ENCODE data around the gene MAGEA11.

The MAGEA11 gene

GRCh38 chrX:149704664-149705063, 7.2 kb upstream of the MAGEA11 start:
- DNase-seq (ENCODE audit: low read depth), result no peak
- TF ChIP-seq, protein P1, sequence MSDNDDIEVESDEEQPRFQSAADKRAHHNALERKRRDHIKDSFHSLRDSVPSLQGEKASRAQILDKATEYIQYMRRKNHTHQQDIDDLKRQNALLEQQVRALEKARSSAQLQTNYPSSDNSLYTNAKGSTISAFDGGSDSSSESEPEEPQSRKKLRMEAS (IDR thresholded peaks at IDR 0.05; ENCODE audit: low read depth, low read length), result no peak
- no peak for TF ChIP-seq CTCF (IDR thresholded peaks at IDR 0.05; ENCODE audit: low read depth, low read length)
- no peak for TF ChIP-seq POLR2A (IDR thresholded peaks at IDR 0.05; ENCODE audit: extremely low read depth, insufficient read length)
- TF ChIP-seq MYC (IDR thresholded peaks at IDR 0.05; ENCODE audit: low read depth, low read length), result no peak
- H3K4me3 ChIP-seq (ENCODE audit: low read depth, low read length), result no peak overlapping the region

DNA sequence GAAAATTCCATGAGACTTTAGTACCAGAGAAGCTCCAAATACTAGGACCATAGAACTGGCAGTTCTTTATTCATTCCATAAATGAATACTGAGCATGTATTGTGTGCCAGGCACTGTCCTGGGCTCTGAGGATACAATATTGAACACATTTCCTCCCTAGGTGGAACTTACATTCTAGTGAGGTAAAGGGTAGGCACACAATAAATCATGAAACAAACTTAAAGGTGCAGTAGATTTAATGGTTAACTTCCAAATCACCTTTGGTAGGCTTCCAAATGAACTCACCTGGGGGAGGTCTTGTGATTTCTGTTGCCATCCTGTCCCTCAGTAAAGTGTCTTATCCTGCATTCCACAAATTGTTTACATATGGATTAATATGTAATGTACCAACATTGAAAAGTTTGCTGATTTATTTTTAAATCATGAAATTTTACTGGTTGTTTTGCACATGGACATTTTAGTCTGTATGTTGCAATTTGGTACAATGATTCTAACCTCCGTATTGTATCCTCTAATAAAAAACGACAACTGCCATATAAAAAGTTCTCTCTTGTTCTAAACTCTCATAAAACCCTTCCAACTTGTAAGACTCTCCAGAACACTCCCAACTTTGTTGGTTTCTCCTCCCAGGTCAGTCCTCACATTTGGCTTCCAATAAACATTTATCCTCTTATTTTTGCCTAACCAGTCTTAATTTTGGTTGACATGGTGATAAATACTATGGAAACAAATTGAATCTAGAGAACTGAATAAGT, 4.5 kb upstream of the MAGEA11 start:
- H3K4me3 ChIP-seq (ENCODE audit: low read depth, low read length), result no peak overlapping the region
- TF ChIP-seq CTCF (IDR thresholded peaks at IDR 0.05; ENCODE audit: low read depth, low read length), result no peak
- TF ChIP-seq POLR2A (IDR thresholded peaks at IDR 0.05; ENCODE audit: extremely low read depth, insufficient read length), result no peak
- TF ChIP-seq, protein P1 (IDR thresholded peaks at IDR 0.05; ENCODE audit: low read depth, low read length), result no peak
- TF ChIP-seq MYC (IDR thresholded peaks at IDR 0.05; ENCODE audit: low read depth, low read length), result no peak
- no peak for DNase-seq (ENCODE audit: low read depth)

DNA sequence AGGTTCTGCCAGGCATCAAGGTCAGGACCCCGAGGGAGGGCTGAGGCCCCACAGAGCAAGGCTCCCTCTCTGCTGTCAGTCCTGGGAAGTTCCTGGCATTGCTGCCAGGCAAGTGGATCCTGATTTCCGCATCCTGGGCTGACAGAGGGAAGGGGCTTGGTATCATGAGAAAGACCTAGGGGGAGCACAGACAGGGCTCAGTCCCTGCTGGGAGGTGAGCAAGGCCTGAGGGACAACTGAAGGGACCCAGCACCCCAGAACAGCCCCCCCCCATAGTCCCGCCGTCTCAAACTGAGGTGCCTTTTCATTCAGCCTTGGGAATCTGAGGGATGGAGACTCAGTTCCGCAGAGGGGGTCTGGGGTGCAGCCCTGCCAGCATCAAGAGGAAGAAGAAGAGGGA, 971 bp downstream of the MAGEA11 start:
- no peak for TF ChIP-seq CTCF (IDR thresholded peaks at IDR 0.05; ENCODE audit: low read depth, low read length)
- TF ChIP-seq, protein P1 (IDR thresholded peaks at IDR 0.05; ENCODE audit: low read depth, low read length), result no peak
- no peak overlapping the region for H3K4me3 ChIP-seq (ENCODE audit: low read depth, low read length)
- DNase-seq (ENCODE audit: low read depth), result no peak

- TF ChIP-seq POLR2A (IDR thresholded peaks at IDR 0.05; ENCODE audit: extremely low read depth, insufficient read length) (no peak), MYC (IDR thresholded peaks at IDR 0.05; ENCODE audit: low read depth, low read length) (no peak), CTCF (IDR thresholded peaks at IDR 0.05; ENCODE audit: low read depth, low read length) (no peak)
- TF ChIP-seq, protein P1 (IDR thresholded peaks at IDR 0.05; ENCODE audit: low read depth, low read length), result no peak
- no peak for DNase-seq (ENCODE audit: low read depth)
- no peak overlapping the region for H3K4me3 ChIP-seq (ENCODE audit: low read depth, low read length)
These were observed 1.6 kb downstream of the MAGEA11 start for GRCh38 chrX:149713279-149714050.

DNA sequence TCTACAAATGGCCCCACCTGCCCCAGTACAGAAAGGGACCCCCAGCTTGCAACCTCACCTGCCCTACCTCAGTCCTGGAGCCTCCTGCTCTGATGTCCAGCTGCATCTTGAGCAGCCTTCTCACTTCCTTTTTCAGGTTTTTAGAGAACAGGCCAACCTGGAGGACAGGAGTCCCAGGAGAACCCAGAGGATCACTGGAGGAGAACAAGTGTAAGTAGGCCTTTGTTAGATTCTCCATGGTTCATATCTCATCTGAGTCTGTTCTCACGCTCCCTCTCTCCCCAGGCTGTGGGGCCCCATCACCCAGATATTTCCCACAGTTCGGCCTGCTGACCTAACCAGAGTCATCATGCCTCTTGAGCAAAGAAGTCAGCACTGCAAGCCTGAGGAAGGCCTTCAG, 3.6 kb downstream of the MAGEA11 start:
- no peak overlapping the region for H3K4me3 ChIP-seq (ENCODE audit: low read depth, low read length)
- DNase-seq (ENCODE audit: low read depth), result no peak
- TF ChIP-seq CTCF (IDR thresholded peaks at IDR 0.05; ENCODE audit: low read depth, low read length), result no peak
- no peak for TF ChIP-seq POLR2A (IDR thresholded peaks at IDR 0.05; ENCODE audit: extremely low read depth, insufficient read length)
- TF ChIP-seq, protein P1 (IDR thresholded peaks at IDR 0.05; ENCODE audit: low read depth, low read length), result no peak
- no peak for TF ChIP-seq MYC (IDR thresholded peaks at IDR 0.05; ENCODE audit: low read depth, low read length)
